HG03460 (cell line): ENCODE data around the gene PLK3.
"Not testable (repeated sequence)": the region's sequence is repeated elsewhere in the genome, so short reads cannot be mapped to it uniquely, and the experiment has no call there.

Source experiments
- ATAC-seq: cut with Tn5 transposase; IDR thresholded peaks from one replicate; pipeline ENCODE4 v1.9.1; 2021; ENCODE audit not compliant: unreplicated experiment

The PLK3 gene

DNA sequence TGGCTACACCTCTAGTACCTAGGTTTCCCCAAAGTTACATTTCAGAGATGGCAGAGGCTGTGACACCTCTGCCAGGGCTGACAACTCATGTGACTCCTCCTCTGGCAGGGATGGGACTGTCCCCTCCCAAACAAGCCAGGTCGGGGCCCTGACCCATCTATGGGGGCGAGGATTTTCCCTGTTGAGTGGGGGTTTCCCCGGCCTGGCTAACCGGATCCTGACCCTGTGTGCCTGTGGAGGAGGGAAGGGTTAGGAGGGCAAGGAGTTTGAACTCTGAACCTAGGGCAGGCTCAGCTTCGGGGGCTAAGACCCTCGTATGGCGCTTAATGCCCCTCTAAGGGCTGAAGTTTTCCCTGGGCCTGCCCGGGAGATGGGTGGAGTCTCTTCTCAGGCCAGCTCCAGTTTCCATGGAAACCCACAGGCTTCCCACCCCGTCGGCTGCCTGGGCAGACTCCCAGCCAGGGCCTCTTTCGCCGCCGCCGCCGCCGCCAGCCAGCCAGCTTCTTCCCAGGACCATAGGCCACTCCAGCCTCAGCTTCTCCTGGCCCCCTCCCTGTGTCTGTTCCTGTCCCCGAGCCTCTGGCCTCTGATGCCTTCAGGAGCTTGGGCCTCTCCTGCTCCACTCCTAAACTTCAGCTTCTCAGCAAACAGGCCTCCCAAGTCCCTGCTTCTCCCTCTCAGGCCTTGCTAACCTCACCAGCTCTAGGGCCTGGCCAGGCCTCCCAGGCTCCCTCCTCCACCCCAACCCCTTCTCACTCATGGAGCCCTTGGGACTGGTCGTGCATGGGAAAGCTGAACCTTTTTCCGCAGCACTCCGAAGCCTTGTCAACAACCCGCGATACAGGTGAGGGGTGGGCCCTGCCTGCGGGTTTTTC is 8.1 kb downstream of the PLK3 start, which contains the start of gene BTBD19:
TSS of gene BTBD19 (plus strand) at position 461 of the 875 bp plus-strand sequence. CDS start at position 759, 298 bp downstream.
- no peak for ATAC-seq

DNA sequence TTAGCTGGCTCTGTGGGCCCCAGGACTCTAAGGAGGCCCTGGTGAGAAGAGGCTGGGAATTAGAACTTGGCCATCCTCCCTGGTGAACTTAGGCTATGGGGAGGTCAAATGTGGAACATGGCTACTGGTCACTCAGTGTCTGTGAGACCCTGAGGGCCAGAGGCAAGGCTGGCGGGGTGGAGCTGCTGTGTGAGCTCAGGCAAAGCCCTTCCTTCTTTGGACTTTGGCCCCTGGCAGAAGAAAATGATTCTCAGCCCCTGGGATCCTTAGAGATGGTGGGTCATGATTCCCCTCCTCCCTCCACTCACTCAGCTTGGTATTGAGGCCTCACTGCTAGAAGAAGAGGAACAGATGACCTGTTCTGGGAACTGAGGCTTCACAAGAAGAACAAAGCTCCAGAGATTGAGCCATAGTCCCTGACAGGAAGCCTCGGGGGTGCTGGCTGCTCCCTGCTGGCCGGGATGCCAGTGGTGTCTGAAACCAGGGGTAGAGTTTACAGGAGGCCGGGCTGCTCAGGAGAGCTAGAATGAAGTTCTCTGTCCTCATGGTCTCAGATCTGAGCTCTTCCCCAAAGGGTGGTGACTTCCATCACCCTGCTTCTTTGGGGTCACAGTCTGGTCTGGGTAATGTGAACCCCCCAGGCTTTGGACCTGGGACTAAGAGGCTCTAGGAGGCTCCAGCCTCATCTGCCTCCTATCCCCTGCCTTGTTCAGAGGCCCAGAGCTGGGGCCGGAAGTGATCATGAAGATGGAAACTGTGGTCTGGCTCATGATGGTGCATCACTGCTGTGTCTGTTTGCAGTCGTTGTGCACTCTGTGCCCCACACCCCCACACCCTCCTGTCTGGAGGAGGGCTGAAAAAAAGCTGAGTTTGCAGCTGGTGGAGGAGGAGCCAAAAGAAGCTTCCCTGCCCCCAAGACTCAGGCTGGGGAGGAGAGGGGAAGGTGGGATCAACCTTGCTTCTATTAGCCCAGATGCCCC is 9.1 kb downstream of the PLK3 start:
- ATAC-seq: peak; percentile 49

DNA sequence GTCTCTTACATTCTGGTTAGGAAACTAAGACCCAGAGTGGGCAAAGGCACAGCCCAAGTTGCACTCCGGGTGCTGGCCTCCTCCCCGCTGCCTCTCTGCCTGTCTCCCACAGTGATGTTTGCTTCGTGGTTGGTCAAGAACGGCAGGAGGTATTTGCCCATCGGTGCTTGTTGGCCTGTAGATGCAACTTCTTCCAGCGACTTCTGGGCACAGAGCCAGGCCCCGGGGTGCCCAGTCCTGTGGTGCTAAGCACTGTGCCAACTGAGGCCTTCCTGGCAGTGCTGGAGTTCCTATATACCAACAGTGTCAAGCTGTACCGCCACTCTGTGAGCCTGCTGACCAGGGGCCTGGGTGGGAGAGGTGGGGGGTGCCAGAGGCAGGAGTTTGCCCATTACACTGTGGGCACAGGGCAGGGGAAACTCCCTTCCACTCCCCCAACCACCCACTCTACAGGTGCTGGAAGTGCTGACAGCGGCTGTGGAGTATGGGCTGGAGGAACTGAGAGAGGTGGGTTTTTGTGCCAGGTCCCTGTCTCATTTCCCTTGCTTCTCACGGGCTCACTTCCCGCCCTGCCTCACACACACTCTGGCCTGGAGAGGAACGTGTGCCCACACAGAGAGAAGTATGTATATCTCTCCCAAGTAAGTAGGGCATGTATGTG is 10.1 kb downstream of the PLK3 start:
- ATAC-seq: no peak

DNA sequence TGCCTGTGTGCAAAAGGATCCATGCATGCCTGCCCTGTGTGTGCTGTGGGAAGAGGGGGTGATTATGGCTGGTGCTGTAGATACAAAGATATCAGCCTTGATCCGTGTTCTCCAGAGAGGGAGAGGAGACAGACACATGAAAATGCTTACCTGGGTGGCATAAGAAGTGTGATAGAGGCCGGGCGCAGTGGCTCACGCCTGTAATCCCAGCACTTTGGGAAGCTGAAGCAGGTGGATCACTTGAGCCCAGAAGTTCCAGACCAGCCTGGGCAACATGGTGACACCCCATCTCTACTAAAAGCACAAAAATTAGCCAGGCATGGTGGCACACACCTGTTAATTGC is 10.6 kb downstream of the PLK3 start:
- ATAC-seq: not testable (repeated sequence)

DNA sequence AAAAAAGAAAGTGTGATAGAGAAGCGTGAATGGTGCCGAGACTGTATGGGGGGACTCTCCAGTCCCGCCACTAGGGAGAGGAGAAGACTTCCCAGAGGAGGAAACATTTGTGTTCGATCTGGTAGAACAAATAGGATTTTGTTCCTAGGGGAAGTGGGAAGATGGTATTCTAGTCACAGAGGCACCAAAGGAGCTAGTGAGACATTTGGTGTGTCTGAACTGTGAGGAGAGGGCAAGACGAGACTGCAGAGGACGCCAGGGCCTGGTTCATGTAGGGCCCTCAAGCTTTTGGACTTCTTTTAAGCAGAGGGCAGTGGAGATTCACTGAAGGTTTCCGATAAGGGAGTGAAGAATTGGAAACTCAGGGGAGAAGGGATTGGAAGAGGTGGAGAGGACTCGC is 11.1 kb downstream of the PLK3 start:
- no peak for ATAC-seq

DNA sequence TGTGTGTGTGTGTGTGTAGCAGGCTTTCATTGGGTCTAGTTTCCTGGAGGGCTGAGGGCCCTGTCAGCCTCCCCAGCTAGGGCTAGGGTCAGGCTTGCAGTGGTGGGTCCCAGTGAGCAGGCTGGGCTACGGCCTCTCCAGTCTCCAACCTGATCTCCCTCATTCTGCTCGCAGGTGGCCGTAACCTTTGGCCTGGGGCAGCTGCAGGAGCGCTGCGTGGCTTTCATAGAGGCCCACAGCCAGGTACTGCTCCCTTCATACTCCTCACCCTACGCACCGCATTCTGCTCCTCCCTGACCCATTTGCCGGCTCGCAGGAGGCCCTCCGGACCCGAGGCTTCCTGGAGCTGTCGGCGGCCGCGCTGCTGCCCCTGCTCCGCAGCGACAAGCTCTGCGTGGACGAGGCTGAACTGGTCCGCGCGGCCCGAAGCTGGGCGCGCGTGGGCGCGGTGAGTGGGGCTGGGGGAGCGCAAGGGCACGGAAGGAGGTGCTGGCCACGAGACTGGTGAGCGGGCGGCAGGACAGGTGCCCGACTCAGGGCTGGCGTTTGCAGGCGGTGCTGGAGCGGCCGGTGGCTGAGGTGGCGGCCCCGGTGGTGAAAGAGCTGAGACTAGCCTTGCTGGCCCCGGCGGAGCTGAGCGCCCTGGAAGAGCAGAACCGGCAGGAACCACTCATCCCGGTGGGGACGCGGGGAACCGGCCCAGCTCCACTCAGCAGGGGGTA is 12.8 kb downstream of the PLK3 start:
- no peak for ATAC-seq

DNA sequence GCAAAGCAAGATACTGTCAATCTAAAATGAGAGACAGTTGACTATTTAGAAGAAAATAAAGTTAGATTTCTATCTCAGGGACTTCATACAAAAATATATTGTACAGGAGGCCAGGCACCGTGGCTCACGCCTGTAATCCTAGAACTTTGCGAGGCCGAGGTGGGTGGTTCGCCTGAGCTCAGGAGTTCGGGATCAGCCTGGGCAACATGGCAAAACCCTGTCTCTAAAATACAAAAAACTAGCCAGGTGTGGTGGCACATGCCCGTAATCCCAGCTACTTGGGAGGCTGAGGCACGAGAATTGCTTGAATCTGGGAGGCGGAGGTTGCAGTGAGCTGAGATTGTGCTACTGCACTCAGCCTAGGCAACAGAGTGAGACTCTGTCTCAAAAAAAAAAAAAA is 15.7 kb downstream of the PLK3 start:
- not testable (repeated sequence) for ATAC-seq

DNA sequence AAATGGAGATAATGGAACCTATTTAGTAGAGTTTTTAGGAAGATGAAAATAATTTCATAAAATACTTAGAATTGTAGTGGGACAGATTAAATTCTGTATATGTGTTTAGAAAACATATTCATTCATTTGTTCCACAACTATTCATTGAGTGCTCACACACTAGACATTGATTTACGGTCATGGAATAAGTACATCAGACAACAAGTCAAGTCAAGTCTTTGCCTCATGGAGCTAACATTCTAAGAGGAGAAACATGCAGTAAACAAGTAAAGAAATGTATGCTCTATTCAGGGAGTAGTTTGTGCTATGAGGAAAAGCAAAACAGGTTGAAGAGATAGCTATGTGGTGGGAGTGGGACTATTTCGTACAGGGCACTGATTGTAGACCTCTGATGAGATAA is 17.1 kb downstream of the PLK3 start:
- no peak for ATAC-seq

DNA sequence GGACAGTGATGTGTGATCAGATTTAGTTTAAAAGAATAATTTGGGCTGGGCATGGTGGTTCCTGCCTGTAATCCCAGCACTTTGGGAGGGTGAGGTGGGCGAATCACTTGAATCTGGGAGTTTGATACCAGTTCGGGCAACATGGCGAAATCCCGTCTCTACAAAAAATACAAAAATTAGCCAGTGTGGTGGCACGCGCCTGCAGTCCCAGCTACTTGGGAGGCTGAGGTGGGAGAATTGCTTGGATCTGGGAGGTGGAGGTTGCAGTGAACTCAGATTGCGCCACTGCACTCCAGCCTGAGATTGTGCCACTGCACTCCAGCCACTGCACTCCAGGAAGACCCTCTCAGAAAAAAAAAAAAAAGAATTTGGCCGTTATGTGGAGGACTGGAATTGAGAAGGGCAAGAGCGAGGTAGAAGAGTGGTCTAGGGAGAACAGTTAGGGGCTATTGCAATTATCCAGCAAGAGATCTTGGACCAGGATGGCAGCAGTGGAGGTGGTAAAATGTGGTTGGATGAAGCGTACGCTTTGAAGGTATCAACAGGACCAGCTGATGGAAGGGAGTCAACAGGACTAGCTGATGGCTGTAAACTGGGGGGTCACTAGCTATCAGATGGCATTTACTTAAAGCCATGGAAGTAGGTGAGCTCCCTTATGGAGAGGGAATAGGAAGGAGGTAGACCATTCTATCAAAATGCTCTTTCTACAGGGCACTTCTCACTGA is 17.8 kb downstream of the PLK3 start:
- ATAC-seq: no peak

DNA sequence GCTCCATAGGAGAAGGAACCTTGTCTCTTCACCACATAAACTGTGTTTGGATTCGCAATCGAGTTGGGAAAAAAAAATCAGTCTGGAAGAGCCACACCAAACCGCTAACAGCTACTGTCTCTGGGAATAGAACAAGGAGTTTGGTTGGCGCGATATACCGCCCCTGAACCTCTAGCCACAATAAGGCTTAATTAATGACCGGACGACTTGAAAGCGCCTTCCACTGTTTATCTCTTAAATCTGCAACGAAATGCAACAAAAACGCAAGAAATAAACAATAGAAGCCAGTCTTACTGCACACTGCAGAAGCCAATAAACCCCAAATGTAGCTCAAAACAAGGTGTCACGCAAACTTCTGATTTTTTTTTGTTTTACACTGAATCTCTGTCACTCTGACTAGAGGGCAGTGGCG is 19.0 kb downstream of the PLK3 start:
- no peak for ATAC-seq

DNA sequence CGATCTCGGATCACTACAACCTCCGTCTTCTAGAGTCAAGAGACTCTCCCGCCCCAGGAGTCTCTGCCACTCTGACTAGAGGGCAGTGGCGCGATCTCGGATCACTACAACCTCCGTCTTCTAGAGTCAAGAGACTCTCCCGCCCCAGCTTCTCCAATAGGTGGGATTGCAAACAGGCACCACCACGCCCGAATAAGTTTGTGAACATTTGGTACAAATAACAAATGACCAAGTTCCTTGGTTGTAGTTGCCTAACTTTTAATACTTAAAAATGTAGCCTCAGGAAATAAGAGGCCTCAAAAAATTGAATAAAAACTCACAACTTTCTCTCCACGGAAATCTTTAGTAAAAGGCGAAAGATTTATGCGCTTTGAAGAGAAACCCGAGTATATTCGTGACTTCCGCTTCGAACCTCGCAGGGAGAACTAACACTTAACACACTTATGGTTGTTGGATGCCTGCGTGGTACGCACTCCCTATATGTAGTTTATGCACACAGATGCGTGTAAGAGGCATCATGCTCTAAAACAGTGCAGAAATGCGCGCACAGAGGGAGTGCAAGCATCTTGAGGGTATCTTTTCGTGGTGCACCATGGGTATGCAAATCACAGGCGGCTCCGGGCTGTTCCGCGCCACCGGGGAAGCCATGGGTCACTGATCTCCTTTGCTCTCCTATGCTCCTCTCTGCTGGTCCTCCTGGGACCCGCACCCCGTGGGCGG is 19.6 kb downstream of the PLK3 start:
- peak; percentile 81 for ATAC-seq

DNA sequence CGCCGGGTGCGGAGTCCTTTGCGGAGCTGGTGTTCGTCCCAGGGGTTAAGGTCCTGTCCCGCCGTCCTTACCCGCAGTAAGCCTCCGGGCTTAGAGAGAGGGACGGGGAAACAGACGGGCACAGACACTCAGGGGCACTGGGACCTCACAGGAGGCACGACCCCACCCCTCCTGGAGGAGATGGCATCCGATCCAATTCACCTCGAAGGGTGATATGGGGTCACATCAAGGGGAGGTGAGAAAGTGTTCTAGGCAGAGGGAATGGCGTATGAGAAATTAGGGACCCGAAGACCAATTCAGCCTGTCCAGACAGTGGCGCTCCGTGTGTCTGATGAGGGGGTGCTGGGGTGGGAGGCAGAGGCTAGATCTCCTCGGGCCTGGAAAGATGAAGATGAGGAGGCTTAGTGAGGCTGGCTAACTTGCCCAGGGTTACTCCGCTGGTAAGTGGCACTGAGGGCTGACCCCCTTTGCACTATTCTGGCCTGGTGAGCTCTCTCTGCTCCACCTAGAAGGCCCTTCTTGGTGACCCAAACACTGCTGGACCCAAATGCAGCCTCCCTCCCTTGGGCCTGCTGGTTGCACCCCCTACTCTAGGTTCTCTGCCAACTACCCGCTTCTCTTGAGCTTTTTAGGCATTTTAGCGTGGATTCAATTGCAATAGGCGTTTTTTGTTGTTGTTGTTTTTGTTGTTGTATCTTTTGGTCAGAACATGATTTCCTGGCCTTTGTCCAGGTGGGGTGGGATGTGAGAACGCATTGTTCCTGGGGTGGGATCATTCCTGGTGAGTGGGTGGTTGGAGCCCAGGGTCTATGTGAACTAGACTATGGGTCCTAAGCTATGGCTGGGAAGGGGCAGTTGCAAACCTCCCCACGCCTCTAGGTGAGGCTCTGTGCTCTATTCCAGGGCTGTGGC is 20.4 kb downstream of the PLK3 start:
- ATAC-seq: peak; percentile 4

DNA sequence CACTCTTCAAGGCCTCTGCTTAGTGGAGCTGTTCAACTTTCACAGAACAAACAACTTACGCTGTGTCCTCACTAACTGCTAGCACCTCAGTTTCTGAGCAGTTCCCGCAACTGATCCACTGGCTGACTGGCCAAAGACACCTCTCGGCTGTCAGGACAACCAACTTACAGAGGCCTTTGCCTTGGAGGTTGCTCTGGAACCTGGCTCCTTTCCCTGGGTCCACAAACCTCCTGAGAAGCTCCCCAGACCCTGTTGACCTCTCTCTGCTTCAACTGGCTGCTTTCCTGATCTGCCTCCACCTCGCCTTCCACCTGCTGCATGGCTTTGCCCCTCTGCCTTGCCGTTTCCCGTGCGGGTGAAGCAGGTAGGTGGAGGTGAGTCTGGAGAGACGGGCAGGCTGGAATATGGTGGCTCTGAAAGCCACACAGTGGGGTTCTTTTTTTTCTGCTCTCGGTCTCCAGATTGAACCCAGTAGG is 21.1 kb downstream of the PLK3 start:
- ATAC-seq: no peak

DNA sequence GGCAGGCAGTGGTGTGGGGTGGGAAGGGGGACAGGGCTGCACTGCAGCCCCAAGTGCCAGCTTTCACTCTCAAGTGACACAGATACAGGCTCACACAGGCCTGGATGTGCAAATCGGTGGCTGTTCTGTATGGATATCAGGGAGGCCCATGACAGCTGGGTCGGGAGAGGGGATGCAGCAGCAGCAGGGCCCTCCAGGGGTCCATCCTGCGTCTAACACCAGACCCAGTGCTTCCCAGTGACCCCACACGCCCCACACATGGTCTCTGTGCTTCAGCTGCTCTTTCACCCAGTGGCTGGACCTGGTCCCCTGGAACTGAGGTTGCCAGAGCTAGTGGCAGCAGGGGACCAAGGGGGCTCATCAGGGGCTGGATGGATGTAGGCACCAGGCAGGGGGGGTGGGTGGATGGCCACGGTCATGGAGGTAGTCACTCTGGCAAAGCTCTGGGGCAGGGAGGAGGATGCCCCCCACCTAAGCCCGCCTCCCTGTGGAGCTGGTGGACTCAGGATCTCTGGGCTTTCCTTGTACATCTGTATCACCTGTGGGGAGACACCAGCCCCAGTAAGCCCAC is 22.0 kb downstream of the PLK3 start:
- no peak for ATAC-seq

DNA sequence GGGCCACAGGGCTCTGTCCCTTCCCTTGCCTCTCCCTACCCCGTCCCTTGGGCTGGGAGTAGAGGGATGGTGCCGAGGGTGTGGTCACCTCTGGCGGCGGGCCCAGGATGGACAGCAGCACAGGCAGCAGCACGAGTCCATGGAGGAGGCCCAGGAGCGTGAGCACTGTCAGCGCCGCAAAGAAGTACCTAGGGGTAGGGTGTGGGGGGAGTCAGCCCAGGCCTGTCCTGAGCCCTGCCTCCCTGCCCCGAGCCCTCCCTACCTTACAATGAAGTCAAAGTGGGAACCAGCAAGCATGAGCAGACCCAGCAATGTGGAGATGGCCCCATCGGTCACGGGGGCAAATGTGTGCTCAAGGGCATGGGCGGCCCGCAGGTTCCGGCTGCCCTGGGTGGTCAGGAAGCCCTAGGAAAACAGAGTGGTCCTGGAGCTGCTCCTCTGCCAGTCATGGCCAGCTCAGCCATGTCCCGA is 22.8 kb downstream of the PLK3 start:
- ATAC-seq: no peak

DNA sequence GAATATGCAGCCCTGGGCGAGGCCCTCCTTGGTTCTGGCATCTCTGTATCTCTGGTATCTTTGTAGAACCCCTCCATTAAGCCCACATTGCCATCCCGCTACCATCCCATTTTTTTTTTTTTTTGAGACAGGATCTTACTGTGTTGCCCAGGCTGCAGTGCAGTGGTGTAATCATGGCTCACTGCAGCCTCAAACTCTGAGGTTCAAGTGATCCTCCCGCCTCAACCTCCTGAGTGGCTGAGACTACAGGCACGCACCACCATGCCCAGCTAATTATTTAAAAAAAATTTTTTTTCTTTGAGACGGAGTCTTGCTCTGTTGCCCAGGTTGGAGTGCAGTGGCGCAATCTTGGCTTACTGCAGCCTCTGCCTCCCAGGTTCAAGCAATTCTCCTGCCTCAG is 24.2 kb downstream of the PLK3 start:
- not testable (repeated sequence) for ATAC-seq

DNA sequence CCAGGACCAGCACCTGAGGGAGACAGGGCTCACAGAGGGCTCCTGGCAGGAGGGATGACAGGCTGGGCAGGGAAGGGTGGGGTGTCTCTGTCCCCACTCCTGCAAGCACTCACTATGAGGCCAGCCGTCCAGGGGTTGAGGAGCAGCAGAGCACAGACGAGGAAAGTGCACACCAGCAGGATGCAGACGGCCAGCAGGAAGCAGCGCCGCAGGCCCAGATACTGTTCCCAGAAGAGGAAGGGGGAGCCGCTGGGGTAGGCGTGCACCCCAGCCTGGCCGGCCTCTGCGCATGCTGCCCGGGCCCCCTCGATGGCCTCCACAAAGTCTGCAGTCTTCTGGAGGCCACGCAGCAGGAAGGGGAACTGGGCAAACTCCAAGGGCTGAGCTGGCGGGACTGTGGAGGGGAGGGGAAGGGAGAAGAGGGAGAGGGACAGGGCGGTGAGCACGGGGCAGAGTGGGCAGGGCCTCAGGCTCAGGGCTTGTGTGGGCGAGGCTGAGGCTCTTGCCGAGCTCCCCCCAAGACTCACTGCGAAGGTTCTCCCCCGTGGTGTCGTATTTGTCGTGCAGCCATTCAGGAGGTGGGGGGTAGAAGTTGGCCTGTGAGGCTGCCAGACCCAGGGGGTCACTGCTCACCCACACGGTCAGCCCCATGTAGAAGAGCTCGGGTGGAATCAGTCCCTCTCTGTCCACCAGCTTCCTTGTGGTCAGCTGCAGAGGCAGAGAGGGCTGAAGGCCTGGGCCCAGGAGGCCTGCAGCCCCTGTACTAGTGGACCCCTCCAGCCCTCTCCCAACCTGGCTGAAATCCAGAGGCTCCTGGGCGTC is 26.4 kb downstream of the PLK3 start:
- no peak for ATAC-seq
